Measurements from ENCODE around the gene HNRNPAB.

HNRNPAB gene

DNA sequence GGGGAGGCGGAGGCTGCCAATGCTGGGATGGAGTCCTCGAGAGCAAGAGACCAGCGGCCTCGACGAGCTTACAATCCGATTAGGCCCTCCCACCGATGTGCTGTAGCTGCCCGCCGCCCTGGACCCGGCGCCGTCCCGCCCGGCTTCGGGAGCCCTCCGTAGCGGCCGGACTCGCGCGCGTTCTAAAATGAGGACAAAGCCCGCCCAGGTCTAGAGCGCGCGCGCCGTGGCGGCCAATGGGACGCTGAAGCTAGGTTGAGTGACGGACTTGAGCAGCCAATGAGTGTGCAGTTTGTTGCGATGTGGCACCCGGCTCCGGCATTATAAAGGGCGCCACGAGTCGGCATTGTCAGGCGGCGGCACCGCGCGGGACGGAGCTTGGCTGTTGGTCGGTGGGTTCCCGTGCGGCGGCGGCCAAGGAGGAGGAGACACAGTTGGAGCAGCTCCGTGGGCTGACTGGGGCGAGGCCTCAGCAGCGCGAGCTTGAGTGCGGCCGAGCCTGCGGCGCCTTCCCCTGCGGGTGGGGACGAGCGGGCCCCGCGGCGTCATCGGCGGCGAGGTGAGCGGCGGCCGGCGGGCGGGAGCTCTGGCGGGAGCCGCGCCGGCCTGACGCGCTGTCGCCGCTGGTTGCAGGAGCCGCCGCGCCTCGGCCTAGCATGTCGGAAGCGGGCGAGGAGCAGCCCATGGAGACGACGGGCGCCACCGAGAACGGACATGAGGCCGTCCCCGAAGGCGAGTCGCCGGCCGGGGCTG, at the start of gene HNRNPAB:
Gene HNRNPAB (plus strand): TSS at position 352 of the 753 bp plus-strand sequence. CDS start 305 bp downstream, at position 657.
- no peaks in the 10 kb centered on the region for H3K27me3 Mint-ChIP-seq
- ATAC-seq: peak; percentile 94
- peak within 1 kb of the TSS; percentile 89 for H3K4me3 Mint-ChIP-seq
- peaks cover 35% of the 10 kb centered on the region for H3K36me3 Mint-ChIP-seq
- H3K9me3 Mint-ChIP-seq: no peaks in the 10 kb centered on the region
- H3K27ac Mint-ChIP-seq: peak within 1 kb of the TSS; percentile 93
- peaks cover 30% of the 10 kb centered on the region for H3K4me1 Mint-ChIP-seq

DNA sequence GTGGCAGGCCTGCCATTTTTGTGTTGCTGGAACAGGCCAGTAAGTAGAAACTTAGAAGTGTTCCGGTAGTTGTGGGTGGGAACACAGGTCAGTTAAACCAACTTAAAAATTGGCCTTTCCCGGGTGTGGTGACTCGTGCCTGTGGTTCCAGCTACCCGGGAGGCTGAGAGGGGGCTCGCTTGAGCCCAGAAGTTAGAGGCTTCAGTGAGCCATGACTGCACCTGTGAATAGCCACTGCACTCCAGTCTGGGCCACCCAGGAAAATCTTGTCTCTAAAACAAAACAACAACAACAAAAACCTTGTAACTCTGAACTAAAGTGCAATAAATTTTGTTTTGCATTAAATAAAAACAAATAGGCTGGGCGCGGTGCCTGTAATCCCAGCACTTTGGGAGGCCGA, 49.3 kb upstream of the HNRNPAB start:
- ATAC-seq: no peak
- Mint-ChIP-seq H3K9me3 (no peaks in the 10 kb centered on the region), H3K4me1 (peaks cover 39% of the 10 kb centered on the region), H3K27me3 (no peaks in the 10 kb centered on the region), H3K27ac (no peak overlapping the region), H3K4me3 (no peak overlapping the region), H3K36me3 (peaks cover 19% of the 10 kb centered on the region)

DNA sequence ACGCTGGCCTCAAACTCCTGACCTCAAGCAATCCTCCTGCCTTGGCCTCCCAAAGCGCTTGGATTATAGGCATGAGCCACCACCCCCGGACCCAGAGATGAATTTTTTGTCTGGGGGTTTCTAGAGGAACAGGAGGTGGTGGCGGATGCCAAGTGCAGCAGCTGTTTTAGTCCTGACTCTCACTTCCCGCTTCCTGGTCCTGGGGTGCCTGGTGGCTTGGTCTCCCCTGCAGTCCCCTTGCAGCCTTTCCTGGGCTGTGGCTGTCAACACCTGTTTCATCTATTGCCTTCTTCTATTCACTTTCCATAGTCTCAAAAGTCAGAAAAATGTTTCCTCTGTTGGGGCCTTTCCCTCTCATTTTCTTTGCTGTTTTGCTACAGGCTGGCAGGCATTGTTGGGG, 44.2 kb upstream of the HNRNPAB start:
- H3K9me3 Mint-ChIP-seq: no peaks in the 10 kb centered on the region
- peaks cover 17% of the 10 kb centered on the region for H3K27me3 Mint-ChIP-seq
- H3K27ac Mint-ChIP-seq: no peak overlapping the region
- no peak for ATAC-seq
- no peak overlapping the region for H3K4me3 Mint-ChIP-seq
- peaks cover 12% of the 10 kb centered on the region for H3K4me1 Mint-ChIP-seq
- H3K36me3 Mint-ChIP-seq: no peaks in the 10 kb centered on the region

DNA sequence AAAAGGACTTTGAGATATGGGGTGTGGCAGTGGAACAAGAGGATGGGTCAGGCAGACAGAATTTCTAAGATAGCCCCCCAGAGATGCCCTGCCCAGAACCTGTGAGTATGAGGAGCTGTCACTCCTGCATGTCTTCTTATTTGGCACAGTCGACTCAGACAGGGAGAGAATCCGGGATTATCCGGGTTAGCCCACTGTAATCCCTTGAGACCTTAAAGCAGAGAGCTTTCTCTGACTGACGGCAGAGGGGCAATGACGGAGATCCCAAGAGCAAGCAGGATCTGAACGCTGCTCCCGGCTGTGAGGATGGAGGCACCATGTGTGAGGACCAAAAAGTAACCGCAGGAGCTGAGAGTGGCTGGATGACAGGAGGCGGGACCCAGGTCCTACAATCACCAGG, 41.9 kb upstream of the HNRNPAB start:
- Mint-ChIP-seq H3K9me3 (no peaks in the 10 kb centered on the region), H3K4me3 (no peak overlapping the region), H3K27me3 (peaks cover 17% of the 10 kb centered on the region), H3K4me1 (peaks cover 12% of the 10 kb centered on the region), H3K27ac (no peak overlapping the region), H3K36me3 (no peaks in the 10 kb centered on the region)
- ATAC-seq: no peak

DNA sequence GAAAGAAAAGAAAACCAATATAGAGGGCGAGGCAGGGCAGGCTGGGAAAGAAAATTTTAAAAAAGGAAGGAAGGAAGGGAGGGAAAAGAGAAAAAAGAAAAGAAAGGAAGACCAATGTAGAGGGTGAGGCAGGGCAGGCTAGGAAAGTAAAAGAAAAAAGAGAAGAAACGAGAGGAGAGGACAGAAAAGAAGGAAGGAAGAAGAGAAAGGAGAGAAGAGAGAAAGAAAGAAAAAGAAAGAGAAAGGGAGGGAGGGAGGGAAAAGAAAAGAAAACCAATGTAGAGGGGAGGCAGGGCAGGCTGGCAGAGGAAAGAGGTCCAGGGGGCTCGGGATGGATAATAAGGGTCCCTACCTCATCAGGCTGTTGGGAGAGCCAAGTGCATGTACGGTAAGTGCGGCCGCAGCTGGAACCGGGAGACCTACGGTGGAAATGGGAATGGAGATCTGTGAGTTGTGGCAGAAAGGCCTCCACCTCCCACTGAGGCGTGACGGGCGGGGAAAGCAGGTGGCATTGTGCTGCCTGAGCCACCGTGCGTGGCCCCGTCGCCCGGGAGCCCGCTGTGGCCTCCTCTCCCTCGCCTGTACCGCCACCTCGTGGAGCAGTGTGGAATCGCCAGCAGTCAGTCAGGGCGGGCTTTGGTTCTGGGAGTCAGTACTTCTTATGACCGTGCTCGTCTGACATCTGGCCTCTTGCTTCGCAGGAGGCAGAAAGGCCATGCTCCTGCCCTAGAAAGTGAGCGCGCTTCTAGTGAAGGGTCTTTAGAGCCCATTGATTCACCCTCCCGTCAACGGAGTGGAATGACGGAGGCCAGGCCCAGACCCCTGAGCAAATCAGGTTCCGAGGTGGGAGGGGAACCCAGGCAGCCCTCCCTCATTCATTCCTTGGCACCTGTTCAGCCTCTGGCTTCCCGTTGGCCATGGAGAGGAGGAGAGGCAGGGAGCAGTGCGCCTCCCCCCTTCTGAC, 40.3 kb upstream of the HNRNPAB start:
- peak; percentile 98 for ATAC-seq
- peak overlapping the region; percentile 40 for H3K4me3 Mint-ChIP-seq
- H3K4me1 Mint-ChIP-seq: peaks cover 18% of the 10 kb centered on the region
- peak overlapping the region; percentile 11 for H3K27ac Mint-ChIP-seq
- peaks cover 17% of the 10 kb centered on the region for H3K27me3 Mint-ChIP-seq
- H3K36me3 Mint-ChIP-seq: no peaks in the 10 kb centered on the region
- H3K9me3 Mint-ChIP-seq: no peaks in the 10 kb centered on the region

DNA sequence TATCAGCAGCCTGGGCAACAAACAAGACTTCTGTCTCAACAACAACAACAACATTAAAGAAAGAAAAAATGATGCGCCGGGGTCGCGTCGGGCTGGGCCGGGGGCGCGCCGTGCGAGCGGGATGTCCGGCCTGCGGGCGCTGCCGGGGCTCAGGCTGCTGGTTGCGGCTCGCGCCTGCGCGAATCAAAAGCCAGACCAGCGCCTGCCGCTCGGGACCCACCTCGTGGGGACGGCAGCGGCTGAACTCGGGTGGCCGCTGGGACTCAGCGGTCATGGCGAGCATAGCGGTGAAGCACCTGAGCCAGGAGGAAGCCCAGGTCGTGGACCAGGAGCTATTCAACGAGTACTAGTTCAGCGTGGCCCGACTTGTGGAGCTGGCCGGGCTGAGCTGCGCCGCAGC, 38.8 kb upstream of the HNRNPAB start:
- Mint-ChIP-seq H3K36me3 (no peaks in the 10 kb centered on the region), H3K4me1 (peaks cover 18% of the 10 kb centered on the region), H3K27ac (no peak overlapping the region), H3K4me3 (no peak overlapping the region), H3K9me3 (no peaks in the 10 kb centered on the region), H3K27me3 (peaks cover 17% of the 10 kb centered on the region)
- no peak for ATAC-seq

DNA sequence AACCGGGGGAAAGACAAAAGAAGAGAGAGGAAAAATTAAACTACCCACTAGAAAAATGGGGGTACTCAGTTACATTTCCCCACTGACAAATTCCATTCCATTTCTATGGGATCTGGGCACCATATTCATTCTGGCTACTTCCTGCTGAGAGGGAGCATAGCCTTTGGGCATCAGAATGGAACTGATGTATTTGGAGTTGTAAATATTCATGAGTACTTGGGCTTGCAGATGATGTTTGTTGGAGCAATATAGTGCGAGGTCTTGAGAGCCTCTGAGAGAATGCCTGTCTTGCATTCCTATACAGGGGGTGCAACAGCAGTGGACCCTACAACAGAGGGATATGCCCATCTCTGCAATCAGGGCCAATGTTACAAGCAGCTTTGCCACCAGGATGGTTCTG, 33.9 kb upstream of the HNRNPAB start:
- ATAC-seq: no peak
- peaks cover 5% of the 10 kb centered on the region for H3K4me1 Mint-ChIP-seq
- no peaks in the 10 kb centered on the region for H3K27me3 Mint-ChIP-seq
- no peak overlapping the region for H3K4me3 Mint-ChIP-seq
- H3K9me3 Mint-ChIP-seq: no peaks in the 10 kb centered on the region
- H3K36me3 Mint-ChIP-seq: no peaks in the 10 kb centered on the region
- no peak overlapping the region for H3K27ac Mint-ChIP-seq

DNA sequence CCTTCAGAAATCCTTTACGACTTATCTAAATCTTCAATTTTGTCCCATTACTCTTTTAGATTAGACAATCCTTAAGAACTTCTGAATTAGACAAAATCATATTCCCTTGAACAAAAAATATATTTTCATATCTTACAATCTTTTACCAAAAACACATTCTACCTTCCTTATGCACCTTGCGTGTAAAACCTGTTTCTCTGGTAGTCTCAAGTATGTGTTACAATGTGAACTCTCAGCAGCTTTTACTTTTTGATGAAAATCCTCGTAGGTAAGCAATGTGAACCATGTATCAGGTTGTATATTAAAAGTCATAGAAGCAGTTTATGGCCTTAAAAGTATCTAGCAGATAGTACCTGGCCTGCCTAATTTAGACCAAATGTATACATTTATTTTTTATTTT, 29.9 kb upstream of the HNRNPAB start:
- H3K27ac Mint-ChIP-seq: no peak overlapping the region
- no peaks in the 10 kb centered on the region for H3K36me3 Mint-ChIP-seq
- no peak for ATAC-seq
- no peaks in the 10 kb centered on the region for H3K4me1 Mint-ChIP-seq
- H3K4me3 Mint-ChIP-seq: no peak overlapping the region
- peaks cover 27% of the 10 kb centered on the region for H3K27me3 Mint-ChIP-seq
- peaks cover 2% of the 10 kb centered on the region for H3K9me3 Mint-ChIP-seq

DNA sequence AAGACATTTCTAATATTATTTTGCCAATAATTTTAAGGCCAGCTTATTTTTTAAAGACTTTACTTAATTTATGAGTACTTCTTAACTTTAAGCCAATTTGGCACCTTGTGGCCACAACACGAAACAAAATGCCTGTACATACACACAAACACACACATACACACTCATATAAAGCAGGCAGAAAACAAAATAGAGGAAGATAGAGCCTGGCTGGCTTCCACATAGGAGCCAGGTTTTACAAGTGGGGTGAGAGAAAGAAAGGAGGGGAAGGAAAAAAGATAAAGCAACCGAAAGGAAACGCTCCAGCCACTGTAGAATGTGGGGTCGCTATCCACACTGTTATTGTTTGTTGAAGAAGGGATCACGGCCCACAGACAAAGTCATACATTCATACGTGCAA, 27.5 kb upstream of the HNRNPAB start:
- Mint-ChIP-seq H3K9me3 (peaks cover 2% of the 10 kb centered on the region), H3K36me3 (no peaks in the 10 kb centered on the region), H3K4me3 (no peak overlapping the region), H3K27ac (no peak overlapping the region), H3K27me3 (peaks cover 36% of the 10 kb centered on the region), H3K4me1 (no peaks in the 10 kb centered on the region)
- ATAC-seq: no peak

DNA sequence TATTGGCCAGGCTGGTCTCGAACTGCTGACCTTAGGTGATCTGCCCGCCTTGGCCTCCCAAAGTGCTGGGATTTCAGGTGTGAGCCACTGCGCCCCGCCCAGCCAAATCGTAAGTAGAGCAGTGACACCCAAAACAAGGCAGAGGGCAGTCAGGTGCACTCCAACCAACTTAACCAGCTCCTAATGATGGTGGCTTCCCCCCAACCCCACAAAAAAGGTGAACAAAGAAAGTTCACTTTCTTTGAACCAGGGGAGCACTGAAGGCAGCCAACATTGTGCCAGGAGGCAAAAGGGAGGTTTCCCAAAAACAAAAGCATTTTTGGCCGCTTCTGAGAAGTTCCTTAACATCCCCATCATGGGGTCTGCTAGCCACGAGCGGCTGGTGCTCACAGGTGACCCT, 26.8 kb upstream of the HNRNPAB start:
- ATAC-seq: no peak
- no peak overlapping the region for H3K27ac Mint-ChIP-seq
- no peak overlapping the region for H3K4me3 Mint-ChIP-seq
- H3K9me3 Mint-ChIP-seq: peaks cover 2% of the 10 kb centered on the region
- H3K4me1 Mint-ChIP-seq: no peaks in the 10 kb centered on the region
- no peaks in the 10 kb centered on the region for H3K36me3 Mint-ChIP-seq
- peaks cover 36% of the 10 kb centered on the region for H3K27me3 Mint-ChIP-seq

DNA sequence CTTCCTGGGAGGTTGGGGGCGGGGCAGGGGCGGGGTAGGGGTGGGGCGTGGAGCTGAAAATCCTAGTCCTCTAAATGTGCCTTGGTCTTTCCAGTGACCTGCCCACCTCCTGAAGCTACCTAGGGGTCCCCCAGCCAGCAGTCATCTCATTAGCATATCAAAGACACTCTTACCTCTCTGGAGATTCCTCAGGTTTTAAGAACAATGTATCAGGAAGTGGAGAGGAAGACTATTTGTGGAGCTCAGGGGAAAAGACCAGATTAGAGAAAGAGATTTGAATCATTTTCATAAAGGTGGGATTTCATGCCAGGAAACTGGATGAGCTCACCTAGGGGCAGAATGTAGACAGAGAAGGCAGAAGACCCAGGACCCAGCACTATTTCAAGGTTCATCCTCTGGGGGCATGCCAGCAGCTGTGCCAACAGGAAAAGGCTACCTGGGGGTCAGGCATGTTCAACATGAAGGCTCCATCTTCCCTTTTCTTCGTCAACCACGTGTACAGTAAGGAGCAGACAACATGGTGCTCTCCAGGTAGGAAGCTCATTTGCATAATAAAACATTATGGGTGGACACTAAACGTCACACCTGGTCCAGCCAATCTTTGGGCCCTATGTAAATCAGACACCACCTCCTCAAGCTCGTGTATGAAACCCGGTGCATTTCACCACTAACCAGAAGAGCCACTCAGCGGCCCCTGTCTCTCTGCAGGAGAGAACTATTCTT, 24.0 kb upstream of the HNRNPAB start:
- Mint-ChIP-seq H3K36me3 (no peaks in the 10 kb centered on the region), H3K27me3 (peaks cover 36% of the 10 kb centered on the region), H3K9me3 (peaks cover 2% of the 10 kb centered on the region), H3K4me1 (no peaks in the 10 kb centered on the region), H3K27ac (no peak overlapping the region), H3K4me3 (no peak overlapping the region)
- ATAC-seq: no peak

DNA sequence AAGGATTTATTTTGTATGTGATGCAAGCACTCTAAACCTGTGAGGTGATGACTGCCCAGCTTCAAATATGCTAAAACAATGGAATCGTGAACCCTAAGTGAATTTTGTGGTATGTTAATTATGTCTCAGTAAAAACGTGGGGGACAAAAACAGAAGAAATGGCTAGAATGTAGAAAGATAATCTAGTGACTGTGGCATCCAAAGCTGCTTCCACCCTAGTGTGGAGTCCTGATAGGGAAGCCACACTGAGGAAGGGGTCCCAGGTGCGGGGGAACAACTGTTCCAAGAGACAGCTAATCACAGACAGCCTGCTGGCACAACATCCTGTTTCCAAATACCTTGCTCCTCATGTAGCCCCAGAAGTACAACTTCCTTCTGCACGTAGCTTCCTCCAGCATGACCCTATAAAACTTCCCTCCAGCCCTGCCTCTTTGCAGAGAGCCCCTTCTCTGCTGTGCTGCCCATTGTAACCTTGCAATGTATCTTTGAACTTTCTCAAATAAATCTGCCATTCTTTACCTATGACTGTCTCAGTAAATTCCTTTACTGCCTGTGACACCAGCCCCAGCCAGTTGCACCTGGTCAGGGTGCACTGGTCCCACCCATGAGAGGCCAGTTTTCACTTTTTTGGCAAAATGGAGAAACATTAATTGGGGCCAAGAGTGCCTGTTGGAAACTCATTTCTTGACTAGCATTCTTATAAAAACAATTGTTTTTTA, 22.0 kb upstream of the HNRNPAB start:
- peaks cover 2% of the 10 kb centered on the region for H3K9me3 Mint-ChIP-seq

DNA sequence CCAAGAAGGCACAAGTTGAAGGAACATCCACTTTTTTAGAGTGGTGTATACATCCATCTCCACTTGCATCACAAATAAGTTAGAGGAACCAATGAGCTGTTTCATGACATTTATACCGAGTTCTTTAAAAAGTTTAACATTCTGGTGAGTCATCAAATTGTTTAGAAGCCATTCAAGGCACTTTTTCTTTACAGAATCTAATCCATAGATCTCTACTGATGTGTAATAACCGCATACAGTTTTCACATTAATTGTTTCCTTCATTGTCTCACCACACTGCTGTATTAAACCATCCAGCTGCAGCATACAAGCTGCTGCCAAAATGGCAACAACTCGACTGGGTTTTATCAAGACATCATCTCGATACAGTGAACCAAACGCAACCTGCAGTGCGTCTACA, 17.9 kb upstream of the HNRNPAB start:
- Mint-ChIP-seq H3K4me3 (no peak overlapping the region), H3K9me3 (no peaks in the 10 kb centered on the region), H3K4me1 (no peaks in the 10 kb centered on the region), H3K36me3 (no peaks in the 10 kb centered on the region), H3K27ac (no peak overlapping the region), H3K27me3 (peaks cover 22% of the 10 kb centered on the region)
- ATAC-seq: no peak

More for the DNA sequence above, 22.0 kb upstream of the HNRNPAB start:
- no peaks in the 10 kb centered on the region for H3K4me1 Mint-ChIP-seq
- no peak overlapping the region for H3K4me3 Mint-ChIP-seq
- H3K27ac Mint-ChIP-seq: no peak overlapping the region
- no peak for ATAC-seq
- H3K36me3 Mint-ChIP-seq: no peaks in the 10 kb centered on the region
- H3K27me3 Mint-ChIP-seq: peaks cover 25% of the 10 kb centered on the region

DNA sequence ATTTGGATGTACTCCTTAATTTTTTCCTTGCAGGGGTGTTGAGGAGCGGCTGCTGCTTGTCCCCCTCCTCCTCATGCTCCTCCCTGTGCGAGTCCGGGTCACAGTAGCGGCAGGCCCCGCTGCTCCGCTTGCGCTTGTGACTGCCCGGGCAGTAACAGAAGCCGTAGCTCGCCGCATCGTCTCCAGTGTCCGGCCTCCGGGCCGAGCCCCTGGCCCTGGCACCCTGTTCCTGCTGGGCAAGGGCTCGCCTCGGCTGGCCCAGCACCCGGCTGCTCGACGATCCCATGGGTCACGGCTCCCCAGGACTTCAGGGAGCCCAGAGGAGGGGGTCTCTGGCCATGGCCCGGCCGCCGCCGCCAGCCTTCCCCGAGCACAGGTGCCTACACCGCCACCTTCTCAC, 17.3 kb upstream of the HNRNPAB start, which contains the start of gene GMCL2:
Gene GMCL2 (minus strand): TSS at position 358 of the 400 bp plus-strand sequence. CDS start 72 bp downstream, at position 286.
- Mint-ChIP-seq H3K9me3 (no peaks in the 10 kb centered on the region), H3K4me3 (no peak within 1 kb of the TSS), H3K4me1 (no peaks in the 10 kb centered on the region), H3K27me3 (peaks cover 24% of the 10 kb centered on the region), H3K36me3 (peaks cover under 1% of the 10 kb centered on the region), H3K27ac (no peak within 1 kb of the TSS)
- ATAC-seq: no peak
